Uterus (tissue), 4 donors: Measurements from ENCODE around the gene FOXD2. TPM values are rescaled to one million over a fixed set of nuclear protein-coding genes. Genes with fewer than 3 reads are reported as not detected.

ENCODE experiments used
- DNase-seq, 2 donors: peaks; one replicate each; pipeline ENCODE4 v3.0.0-alpha.2; 2019 to 2020
- H3K27ac ChIP-seq, 2 donors: fragments of 200-600 bp; sonication (generic); 1 replicate in 1 of 2; 2 replicates in 1 of 2; pipeline ENCODE4 v1.5.1; 2016 to 2018
- H3K27me3 ChIP-seq, 2 donors: fragments of 200-600 bp; sonication (generic); one replicate each; pipeline ENCODE4 v1.5.1; 2018 to 2019; ENCODE audit warnings: control low read depth in 1 of 2
- H3K36me3 ChIP-seq, 2 donors: fragments of 200-600 bp; sonication (generic); one replicate each; pipeline ENCODE4 v1.5.1; 2019; ENCODE audit warnings: control low read depth in 1 of 2
- H3K4me1 ChIP-seq, 2 donors: fragments of 200-600 bp; sonication (generic); one replicate each; pipeline ENCODE4 v1.5.1; 2018 to 2019; ENCODE audit warnings: control low read depth in 1 of 2
- H3K4me3 ChIP-seq, 2 donors: fragments of 200-600 bp; sonication (generic); 1 replicate in 1 of 2; 2 replicates in 1 of 2; pipeline ENCODE4 v1.5.1; 2018 to 2019; ENCODE audit warnings: mild to moderate bottlenecking in 1 of 2
- H3K9me3 ChIP-seq, 2 donors: fragments of 200-600 bp; sonication (generic); one replicate each; pipeline ENCODE4 v1.5.1; 2019; ENCODE audit warnings: control low read depth in 1 of 2
- POLR2A ChIP-seq, 2 donors: fragments of 450-650 bp; IDR thresholded peaks; one replicate each; pipeline ENCODE4 v1.6.1; 2016; ENCODE audit warnings: antibody characterized with exemption in 2 of 2, mild to moderate bottlenecking in 1 of 2, moderate library complexity in 1 of 2
- intact Hi-C: fragments of 100-400 bp; cut with DNase I; formaldehyde crosslinking; loops from one replicate; pipeline ENCODE4 v1.15.1; 2023; ENCODE audit warnings: low total_unique reads
- total RNA-seq, 4 donors: library from RNA; depleted of rRNA in 3 of 4; stranded (reverse); fragments of >200 nt in 3 of 4; gene quantifications; one replicate each; pipeline versions ENCODE4 v1.1.0 to v1.2.4, GENCODE V29; 2014 to 2023
- TF ChIP-seq, protein P1 (sequence below), 4 experiments: fragments of 200-600 bp in 2 of 4; fragments of 450-650 bp in 2 of 4; sonication (generic) in 2 of 4; IDR thresholded peaks; one replicate each; pipeline ENCODE4 v1.5.1; 2016 to 2019; ENCODE audit warnings: antibody characterized with exemption in 4 of 4, mild to moderate bottlenecking in 2 of 4, moderate library complexity in 1 of 4
- donor health status: DM: yes; HTN: yes; CAD: no.

FOXD2 gene
- total RNA-seq, 4 donors from 2014 or later = 0.62 to 0.67 TPM; not detected in 2

DNA sequence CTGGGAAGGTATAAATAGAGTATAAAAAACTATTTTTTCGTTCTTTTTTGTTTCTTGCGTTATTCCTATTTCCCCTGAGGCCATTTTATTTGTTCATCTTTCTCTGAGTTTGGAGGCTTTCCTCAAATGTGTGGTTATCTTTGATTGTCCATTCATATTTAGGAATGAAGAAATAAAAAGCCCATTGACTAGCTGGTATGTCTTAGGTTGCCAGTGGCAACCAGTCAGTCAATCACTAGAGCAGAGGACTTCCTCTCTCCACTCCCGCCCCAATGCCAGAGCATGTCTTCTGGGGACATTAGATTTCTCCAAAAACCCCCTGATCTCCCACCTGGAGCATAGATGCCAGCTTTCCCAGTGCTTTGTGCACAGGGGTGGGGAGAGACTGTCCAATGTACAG, 42.4 kb upstream of the FOXD2 start:
- Histone ChIP-seq H3K36me3 (no peaks in the 10 kb centered on the region), H3K9me3 (no peaks in the 10 kb centered on the region), H3K4me3 (no peak overlapping the region), H3K4me1 (no peaks in the 10 kb centered on the region), H3K27ac (no peak overlapping the region), H3K27me3 (no peaks in the 10 kb centered on the region)
- no peak for DNase-seq
- intact Hi-C loops = no loop called here
- TF ChIP-seq POLR2A (IDR thresholded peaks at IDR 0.05) = no peak
- TF ChIP-seq, protein P1, sequence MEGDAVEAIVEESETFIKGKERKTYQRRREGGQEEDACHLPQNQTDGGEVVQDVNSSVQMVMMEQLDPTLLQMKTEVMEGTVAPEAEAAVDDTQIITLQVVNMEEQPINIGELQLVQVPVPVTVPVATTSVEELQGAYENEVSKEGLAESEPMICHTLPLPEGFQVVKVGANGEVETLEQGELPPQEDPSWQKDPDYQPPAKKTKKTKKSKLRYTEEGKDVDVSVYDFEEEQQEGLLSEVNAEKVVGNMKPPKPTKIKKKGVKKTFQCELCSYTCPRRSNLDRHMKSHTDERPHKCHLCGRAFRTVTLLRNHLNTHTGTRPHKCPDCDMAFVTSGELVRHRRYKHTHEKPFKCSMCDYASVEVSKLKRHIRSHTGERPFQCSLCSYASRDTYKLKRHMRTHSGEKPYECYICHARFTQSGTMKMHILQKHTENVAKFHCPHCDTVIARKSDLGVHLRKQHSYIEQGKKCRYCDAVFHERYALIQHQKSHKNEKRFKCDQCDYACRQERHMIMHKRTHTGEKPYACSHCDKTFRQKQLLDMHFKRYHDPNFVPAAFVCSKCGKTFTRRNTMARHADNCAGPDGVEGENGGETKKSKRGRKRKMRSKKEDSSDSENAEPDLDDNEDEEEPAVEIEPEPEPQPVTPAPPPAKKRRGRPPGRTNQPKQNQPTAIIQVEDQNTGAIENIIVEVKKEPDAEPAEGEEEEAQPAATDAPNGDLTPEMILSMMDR (IDR thresholded peaks at IDR 0.05) = no peak

DNA sequence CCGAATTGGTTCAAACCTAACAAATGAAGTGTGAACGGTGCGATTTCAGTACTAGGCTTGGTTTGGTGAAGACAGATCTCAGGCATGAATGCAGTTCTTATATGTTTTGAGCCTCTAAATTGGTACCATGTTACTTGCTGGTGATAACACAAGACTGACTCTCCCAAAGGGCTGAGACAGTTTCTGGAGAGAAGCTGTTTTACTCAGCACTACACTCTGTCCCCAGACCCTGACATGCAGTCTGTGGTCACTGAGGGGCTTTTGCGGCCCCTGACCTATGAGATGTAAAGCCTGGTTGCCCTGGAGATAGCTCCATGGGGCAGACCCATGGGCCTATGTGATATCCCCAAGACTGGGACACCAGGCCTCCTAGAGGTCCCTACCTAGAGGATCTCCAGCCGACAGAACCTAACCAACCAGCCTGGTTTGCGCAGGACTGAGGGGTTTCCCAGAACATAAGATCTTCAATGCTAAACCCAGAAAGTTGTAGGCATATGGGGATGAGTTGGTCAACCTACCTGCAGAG, 41.1 kb upstream of the FOXD2 start:
- H3K4me3 ChIP-seq = no peak overlapping the region

GRCh38 chr1:47399138-47399845, 38.6 kb upstream of the FOXD2 start:
- Histone ChIP-seq H3K4me3 (no peak overlapping the region), H3K4me1 (no peaks in the 10 kb centered on the region), H3K27ac (no peak overlapping the region), H3K36me3 (no peaks in the 10 kb centered on the region), H3K27me3 (no peaks in the 10 kb centered on the region), H3K9me3 (no peaks in the 10 kb centered on the region)
- DNase-seq = no peak
- TF ChIP-seq, protein P1 (IDR thresholded peaks at IDR 0.05) = no peak
- no peak for TF ChIP-seq POLR2A (IDR thresholded peaks at IDR 0.05)
- intact Hi-C loops = no loop called here

More for the DNA sequence above, 41.1 kb upstream of the FOXD2 start:
- H3K9me3 ChIP-seq = no peaks in the 10 kb centered on the region
- no peaks in the 10 kb centered on the region for H3K27me3 ChIP-seq
- H3K36me3 ChIP-seq = no peaks in the 10 kb centered on the region
- DNase-seq = no peak
- no peak overlapping the region for H3K27ac ChIP-seq
- no peak for TF ChIP-seq POLR2A (IDR thresholded peaks at IDR 0.05)
- TF ChIP-seq, protein P1 (IDR thresholded peaks at IDR 0.05) = no peak
- intact Hi-C loops = no loop called here
- H3K4me1 ChIP-seq = no peaks in the 10 kb centered on the region

DNA sequence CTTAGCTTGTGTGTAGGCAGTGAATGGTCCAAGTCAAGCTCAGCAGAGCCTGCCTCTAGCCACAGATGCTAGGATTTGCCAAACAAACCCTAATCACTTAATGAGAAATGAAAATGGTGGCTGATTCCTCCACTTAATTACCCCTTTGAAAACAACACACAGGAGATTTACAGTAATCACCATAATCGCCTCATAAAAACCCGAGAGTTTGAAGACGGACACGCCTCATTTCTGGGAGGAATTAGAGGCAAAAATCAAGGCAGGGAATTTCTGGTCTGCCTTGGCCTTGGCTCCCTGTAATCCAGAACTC, 38.0 kb upstream of the FOXD2 start:
- H3K4me3 ChIP-seq = no peak overlapping the region
- intact Hi-C loops = no loop called here
- DNase-seq = no peak
- TF ChIP-seq POLR2A (IDR thresholded peaks at IDR 0.05) = no peak
- TF ChIP-seq, protein P1 (IDR thresholded peaks at IDR 0.05) = no peak
- no peaks in the 10 kb centered on the region for H3K36me3 ChIP-seq
- no peaks in the 10 kb centered on the region for H3K27me3 ChIP-seq
- no peaks in the 10 kb centered on the region for H3K4me1 ChIP-seq
- H3K27ac ChIP-seq = no peak overlapping the region
- no peaks in the 10 kb centered on the region for H3K9me3 ChIP-seq

GRCh38 chr1:47401761-47402160, 36.1 kb upstream of the FOXD2 start:
- Histone ChIP-seq H3K36me3 (no peaks in the 10 kb centered on the region), H3K9me3 (no peaks in the 10 kb centered on the region), H3K27me3 (no peaks in the 10 kb centered on the region), H3K27ac (no peak overlapping the region), H3K4me1 (no peaks in the 10 kb centered on the region), H3K4me3 (no peak overlapping the region)
- intact Hi-C loops = no loop called here
- no peak for TF ChIP-seq POLR2A (IDR thresholded peaks at IDR 0.05)
- TF ChIP-seq, protein P1 (IDR thresholded peaks at IDR 0.05) = no peak
- DNase-seq = no peak
